Skin epidermis (tissue), 12 donors: ENCODE data around the gene HSBP1L1.
"Not testable (repeated sequence)": the region's sequence is repeated elsewhere in the genome, so short reads cannot be mapped to it uniquely, and the experiment has no call there.

Experiments
- H3K27ac ChIP-seq, 21 experiments: fragments of 200-600 bp; sonication (generic) in 11 of 21; one replicate each; pipeline ENCODE4 v1.5.0; 2020; ENCODE audit warnings: mild to moderate bottlenecking in 3 of 21, inconsistent platforms in 2 of 21, moderate library complexity in 2 of 21
- H3K4me3 ChIP-seq, 7 experiments: fragments of 200-600 bp; sonication (generic) in 2 of 7; one replicate each; pipeline ENCODE4 v1.5.0; 2020; ENCODE audit warnings: inconsistent platforms in 2 of 7, mild to moderate bottlenecking in 2 of 7, moderate library complexity in 1 of 7

The HSBP1L1 gene

DNA sequence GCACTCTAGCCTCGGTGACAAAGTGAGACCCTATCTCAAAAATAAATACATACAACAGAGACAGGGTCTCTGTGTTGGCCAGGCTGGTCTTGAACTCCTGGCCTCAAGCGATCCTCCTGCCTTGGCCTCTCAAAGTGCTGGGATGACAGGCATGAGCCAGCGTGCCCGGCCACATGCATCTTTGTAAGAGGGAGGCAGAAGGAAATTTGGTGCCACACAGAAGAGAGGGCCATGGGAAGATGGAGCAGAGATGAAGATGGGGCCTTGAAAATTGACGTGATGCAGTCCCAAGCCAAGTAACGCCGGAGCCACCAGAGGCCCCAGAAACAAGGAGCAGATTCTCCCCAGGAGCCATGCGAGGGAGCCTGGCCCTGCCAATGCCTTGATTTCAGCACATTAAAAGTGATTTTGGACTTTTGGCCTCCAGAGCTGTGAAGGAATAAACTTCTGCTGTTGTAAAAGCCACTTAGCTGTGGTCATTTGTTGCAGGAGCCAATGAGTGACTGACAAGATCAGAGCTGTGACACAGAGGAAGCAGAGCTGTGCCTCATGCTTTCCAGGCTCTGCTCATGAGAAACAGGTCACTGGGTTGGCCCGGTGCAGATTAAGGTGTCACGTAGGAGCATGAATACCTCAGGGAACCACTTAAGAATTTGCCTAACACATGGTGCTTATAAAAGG is 10.3 kb upstream of the HSBP1L1 start:
- Histone ChIP-seq H3K27ac (peak overlapping the region in 5 of 21 experiments; percentile 6 to 39 (median 26)), H3K4me3 (no peak overlapping the region)

DNA sequence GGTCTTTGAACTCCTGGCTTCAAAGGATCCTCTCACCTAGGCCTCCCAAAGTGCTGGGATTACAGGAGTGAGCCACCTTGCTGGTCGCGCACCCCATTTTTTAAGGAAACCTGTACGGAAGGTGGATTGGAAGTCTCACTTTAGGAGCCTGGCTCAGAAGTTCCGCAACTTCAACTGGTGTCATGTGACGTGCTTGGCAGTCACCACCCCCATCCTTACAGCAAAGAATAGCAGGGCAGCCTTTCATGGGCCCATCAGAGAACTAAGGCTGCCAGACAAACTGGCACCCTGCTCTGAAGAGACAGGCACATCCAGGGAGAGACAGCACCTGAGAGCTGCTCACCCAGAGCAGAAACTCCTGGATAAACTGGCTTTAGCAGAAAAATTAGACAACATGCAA is 9.7 kb upstream of the HSBP1L1 start:
- peak overlapping the region in 6 of 21 experiments; percentile 0 to 39 (median 24) for H3K27ac ChIP-seq
- H3K4me3 ChIP-seq, result no peak overlapping the region

DNA sequence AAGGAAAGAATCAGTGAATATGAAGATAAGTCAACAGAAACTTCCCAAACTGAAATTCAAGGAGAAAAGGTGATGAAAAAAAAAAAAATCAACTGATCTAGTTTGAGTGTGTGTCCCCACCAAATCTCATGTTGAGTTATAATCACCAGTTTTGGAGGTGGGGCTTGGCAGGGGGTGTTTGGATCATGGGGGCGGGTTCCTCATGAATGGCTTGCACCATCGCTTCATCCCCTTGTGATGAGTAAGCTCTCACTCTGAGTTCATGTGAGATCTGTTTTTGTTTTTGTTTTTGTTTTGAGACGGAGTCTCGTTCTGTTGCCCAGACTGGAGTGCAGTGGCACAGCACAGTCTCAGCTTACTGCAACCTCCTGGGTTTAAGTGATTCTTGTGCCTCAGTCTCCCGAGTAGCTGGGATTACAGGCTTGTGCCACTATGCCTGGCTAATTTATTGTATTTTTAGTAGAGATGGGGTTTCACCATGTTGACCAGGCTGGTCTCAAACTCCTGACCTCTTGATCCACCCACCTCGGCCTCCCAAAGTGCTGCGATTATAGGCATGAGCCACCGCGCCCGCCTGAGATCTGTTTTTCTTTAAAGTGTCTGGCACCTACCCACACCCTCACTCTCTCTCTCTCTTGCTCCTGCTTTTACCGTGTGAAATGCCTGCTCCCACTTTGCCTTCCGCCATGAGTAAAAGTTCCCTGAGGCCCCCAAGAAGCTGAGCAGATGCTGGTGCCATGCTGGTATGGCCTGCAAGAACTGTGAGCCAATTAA is 9.0 kb upstream of the HSBP1L1 start:
- H3K27ac ChIP-seq, result peak overlapping the region in 5 of 21 experiments; percentile 14 to 32 (median 23)
- no peak overlapping the region for H3K4me3 ChIP-seq

DNA sequence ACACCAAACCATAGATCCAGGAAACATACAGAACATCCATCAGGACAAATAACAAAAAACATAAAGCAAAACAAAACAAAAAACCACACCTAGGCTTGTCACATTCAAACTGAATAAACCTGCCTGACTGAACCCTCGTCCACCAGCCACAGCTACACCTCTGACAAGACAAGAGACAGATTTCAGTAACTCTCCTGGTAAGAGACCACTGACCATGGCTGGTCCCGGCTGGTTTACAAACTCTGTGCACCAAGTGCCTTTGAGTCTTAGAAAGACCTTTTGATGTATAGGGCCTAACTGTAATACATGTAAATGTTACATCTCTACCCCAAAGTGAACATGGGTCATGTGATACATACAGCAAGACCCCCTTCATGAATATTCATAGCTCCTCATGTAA is 8.2 kb upstream of the HSBP1L1 start:
- Histone ChIP-seq H3K4me3 (no peak overlapping the region), H3K27ac (peak overlapping the region in 2 of 21 experiments; percentile 16 to 19)

DNA sequence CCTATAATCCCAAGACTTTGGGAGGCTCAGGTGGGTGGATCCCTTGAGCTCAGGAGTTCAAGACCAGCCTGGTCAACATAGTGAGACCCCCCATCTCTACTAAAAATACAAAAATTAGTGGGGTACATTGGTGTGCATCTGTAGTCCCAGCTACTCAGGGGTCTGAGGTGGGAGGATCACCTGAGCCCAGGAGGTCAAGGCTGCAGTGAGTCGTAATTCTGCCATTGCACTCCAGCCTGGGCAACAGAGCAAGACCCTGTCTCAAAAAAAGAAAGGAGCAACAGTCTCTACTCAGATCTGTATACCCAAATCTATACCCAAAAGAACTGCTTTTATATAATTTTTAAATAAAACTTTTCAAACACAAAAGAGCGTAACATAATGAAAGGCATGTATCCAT is 5.5 kb upstream of the HSBP1L1 start:
- Histone ChIP-seq H3K4me3 (no peak overlapping the region), H3K27ac (no peak overlapping the region)

DNA sequence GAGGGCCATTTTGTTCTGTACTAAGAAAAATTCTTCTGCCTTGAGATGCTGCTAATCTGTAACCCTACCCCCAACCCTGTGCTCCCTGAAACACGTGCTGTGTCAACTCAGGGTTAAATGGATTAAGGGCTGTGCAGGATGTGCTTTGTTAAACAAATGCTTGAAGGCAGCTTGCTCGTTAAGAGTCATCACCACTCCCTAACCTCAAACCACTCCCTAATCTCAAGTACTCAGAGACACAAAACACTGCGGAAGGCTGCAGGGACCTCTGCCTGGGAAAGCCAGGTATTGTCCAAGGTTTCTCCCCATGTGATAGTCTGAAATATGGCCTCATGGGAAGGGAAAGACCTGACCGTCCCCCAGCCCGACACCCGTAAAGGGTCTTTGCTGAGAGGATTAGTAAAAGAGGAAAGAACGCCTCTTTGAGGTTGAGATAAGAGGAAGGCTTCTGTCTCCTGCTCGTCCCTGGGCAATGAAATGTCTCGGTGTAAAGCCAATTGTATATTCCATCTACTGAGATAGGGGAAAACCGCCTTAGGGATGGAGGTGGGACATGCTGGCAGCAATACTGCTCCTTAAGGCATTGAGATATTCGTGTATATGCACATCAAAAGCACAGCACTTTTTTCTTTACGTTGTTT is 4.2 kb upstream of the HSBP1L1 start:
- peak overlapping the region in 8 of 21 experiments; percentile 26 to 88 (median 66) for H3K27ac ChIP-seq
- H3K4me3 ChIP-seq, result not testable (repeated sequence)

DNA sequence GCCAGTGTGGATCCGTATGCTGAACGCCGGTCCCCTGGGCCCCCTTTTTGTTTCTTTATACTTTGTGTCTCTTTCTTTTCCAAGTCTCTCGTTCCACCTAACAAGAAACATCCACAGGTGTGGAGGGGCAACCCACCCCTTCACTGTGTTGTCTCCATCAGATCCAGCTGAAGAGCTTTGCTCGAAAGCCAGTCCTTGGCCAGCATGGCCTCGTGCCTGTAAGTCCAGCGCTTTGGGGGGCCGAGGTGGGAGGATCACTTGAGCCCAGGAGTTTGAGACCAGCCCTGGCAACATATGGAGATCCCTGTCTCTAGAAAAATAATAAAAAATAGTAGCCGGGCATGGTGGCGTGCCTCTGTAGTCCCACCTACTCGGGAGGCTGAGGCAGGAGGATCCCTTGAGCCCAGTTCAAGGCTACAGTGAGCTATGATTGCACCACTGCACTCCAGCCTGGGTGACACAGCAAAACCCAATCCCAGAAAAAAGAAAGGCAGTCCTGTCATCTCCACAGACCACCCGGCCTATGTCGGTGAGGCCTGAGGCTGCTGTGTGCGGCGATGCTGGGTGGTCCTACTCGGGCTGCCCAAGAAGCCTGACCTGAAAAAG is 3.4 kb upstream of the HSBP1L1 start:
- Histone ChIP-seq H3K4me3 (no peak overlapping the region), H3K27ac (peak overlapping the region in 16 of 21 experiments; percentile 0 to 88 (median 50))

DNA sequence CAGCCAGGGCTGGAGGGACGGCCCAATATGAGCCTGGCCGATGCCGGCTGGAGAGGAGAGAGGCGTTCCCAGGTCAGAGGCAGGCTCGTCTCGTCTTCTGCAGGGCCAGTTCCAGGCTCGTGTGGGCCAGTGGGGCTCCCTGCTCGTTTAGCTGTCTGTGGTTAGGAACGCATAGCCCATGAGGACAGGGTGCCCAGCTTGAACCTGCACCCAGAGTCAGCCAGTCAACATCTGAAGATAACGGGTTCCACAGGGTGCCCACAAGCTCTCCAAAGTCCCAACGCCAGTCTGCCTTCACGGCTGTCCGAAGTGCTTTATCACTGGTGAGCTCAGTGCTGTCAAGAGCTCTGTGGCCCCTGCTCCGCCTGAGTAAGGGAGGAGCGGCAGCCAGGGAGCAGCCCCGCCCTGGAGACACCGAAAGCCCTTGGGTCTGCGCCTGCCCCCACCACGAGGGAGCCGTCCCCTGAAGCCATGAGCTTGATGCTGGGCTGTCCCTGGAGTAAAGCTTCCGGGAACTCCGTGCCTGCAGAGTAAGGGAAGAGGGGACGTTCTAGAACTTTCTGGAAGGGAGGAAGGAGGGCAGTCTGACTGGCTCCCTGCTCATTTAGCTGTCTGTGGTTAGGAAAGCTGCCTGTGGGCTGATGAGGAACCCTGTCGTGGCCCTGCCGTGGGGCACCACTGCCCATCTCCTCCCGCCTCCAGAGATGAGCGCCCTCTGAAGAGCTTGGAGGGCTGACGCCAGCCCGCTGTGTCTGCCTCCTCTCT is 2.7 kb upstream of the HSBP1L1 start:
- Histone ChIP-seq H3K27ac (peak overlapping the region in 19 of 21 experiments; percentile 0 to 88 (median 49)), H3K4me3 (no peak overlapping the region)

DNA sequence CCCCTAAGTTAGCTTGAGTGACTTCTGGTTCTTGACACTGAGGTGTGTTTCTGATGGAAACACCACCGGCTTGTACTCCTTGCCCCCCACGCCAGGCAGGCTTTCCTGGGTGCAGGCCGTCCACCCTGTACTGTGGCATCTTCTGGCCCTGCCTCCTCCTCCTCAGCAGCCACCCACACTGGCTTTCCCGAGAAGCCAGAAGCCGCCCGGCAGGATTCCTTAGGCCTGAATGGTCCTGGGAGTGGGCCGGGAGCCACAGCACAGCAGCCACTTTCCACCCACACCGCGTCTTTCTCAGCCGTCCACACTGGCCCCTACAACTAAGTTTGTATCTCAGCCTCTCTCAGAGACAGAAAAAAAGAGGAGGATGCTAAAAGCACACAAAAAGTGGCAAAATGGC is 2.1 kb upstream of the HSBP1L1 start:
- Histone ChIP-seq H3K27ac (peak overlapping the region in 18 of 21 experiments; percentile 0 to 89 (median 50)), H3K4me3 (no peak overlapping the region)

DNA sequence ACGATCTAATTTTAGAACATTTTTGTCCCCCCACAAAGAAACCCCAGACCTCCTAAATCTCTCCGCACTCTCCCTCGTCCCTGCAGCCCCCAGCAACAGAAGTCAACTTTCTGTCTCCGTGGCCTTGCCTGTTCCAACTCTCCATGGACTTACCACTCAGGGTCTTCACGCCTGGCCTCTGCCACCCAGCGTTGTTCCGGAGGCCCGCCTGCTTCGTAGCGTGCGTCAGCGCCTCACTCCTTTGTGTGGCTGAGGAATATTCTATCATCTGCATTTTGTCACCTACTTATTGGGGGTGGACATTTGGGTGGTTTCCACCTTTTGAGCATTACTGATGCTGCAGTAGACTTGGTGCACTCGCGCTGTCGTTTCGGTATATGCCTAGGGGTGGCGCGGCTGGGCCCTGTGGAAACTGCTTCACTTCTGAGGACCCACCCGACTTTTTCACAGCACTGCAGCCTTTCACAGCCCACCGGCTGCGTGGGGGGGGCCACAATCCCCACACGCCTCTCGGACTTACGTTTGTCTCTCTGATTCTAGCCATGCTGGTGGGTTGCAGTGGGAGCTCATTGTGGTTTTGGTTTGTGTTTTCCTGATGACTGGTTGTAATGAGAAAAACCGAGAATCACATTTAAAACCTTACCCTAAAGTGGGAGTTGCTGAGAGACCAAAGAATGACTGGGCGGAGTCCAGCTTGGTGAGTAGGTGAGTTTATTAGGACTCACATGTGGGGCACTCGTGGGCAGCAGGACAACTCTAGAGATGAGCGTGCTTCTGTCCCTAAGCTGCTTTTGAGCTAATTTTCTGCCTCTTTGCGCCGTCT is 1.4 kb upstream of the HSBP1L1 start:
- H3K4me3 ChIP-seq, result peak overlapping the region in 1 of 7 experiments; percentile 52
- peak overlapping the region in 14 of 21 experiments; percentile 8 to 93 (median 74) for H3K27ac ChIP-seq

DNA sequence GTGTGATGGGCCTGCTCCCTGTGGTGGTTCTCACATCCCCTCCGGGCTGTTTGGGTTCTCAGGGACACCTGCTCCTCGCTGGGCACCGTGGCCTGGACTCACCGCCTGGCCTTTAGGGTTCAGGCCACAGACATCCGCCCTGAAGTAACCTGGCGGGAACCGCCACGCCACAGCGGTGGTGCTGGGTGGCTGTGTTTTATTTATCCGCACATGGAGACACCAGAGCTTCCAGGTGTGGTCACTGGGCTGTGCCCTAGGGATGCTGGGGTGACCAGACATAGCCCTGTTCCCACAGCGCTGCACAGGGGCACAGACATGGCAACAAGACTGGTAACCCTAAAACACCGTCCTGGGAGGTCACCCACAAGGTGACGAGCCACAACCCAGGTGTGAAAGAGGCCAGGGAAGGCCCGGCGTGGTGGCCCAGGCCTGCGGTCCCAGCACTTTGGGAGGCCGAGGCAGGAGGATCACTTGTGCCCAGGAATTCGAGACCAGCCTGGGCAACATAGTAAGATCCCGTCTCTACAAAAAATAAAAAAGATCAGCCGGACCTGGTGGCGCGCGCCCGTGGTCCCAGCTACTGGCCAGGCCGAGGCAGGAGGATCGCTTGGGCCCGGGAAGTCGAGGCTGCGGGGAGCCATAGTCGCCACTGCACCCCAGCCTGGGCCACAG is 649 bp upstream of the HSBP1L1 start:
- Histone ChIP-seq H3K27ac (peak overlapping the region in 18 of 21 experiments; percentile 77 to 96 (median 88)), H3K4me3 (peak overlapping the region; percentile 41 to 70 (median 55))

DNA sequence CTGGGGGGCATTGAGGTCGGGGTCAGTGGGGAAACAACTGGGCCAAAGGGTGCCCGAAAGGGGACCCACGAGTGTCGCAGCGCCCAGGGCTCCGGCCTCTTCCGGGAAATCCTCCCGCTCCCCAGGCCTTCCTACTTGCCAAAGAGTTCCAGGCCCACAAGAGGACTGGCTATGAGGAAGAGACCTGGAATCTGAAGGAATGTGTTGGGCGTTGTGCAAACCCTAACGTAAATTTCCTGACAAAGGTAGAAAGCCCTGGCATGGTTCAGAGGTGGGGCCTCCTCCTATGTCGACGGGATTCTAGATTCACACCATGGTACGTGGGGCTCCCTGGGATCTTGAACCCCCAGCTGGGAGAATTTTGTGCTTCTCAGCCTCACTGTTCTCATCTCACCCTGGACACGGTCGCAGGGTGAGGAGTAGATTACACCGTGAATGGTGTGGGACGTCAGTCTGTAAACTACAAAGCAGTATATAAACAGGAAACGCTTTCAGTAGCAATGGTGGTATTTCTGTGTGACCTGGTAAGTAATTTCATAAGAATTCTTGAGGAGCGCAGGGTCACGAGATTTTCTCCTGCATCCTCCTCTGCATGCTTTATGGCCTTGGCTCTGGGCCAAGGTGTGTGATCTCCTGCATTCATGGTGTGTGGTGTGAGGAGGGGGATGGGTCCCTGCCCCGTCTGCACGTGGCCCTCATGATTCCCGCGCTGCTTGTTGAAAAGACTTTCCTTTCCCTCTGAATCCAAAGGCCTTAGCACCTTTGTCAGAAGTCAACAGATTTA is 868 bp downstream of the HSBP1L1 start:
- peak overlapping the region; percentile 41 to 70 (median 55) for H3K4me3 ChIP-seq
- H3K27ac ChIP-seq, result peak overlapping the region; percentile 57 to 96 (median 88)

DNA sequence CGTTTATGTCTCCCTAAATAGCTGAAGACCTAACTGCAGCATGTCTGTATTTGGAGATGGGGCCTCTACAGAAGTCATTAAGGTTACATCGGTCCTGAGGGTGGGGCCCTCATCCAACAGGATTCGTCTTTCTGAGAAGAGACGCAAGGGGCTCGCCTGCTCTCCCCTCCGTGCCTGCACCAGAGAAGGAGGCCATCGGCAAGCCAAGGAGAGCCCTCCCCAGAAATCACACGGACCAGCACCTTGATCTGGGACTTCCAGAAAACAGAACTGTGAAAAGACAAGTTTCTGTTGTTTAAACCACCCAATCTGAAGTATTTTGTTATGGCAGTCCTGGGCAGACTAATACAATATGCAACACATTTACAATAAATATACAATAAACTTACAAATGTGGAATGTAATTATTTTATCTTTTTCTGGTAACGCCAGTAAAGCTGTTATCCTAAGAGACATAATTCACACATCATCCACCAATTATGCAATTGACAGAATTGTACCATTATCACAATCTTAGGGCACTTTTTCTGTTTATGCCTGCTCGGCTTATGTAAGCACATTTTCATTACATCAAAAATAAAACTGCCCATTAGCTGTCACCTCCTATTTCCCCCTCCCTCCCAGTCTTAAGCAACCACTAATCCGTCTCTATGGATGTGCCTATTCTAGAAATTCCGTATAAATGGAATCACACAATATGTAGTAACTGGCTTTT is 6.1 kb downstream of the HSBP1L1 start:
- Histone ChIP-seq H3K27ac (no peak overlapping the region), H3K4me3 (no peak overlapping the region)

DNA sequence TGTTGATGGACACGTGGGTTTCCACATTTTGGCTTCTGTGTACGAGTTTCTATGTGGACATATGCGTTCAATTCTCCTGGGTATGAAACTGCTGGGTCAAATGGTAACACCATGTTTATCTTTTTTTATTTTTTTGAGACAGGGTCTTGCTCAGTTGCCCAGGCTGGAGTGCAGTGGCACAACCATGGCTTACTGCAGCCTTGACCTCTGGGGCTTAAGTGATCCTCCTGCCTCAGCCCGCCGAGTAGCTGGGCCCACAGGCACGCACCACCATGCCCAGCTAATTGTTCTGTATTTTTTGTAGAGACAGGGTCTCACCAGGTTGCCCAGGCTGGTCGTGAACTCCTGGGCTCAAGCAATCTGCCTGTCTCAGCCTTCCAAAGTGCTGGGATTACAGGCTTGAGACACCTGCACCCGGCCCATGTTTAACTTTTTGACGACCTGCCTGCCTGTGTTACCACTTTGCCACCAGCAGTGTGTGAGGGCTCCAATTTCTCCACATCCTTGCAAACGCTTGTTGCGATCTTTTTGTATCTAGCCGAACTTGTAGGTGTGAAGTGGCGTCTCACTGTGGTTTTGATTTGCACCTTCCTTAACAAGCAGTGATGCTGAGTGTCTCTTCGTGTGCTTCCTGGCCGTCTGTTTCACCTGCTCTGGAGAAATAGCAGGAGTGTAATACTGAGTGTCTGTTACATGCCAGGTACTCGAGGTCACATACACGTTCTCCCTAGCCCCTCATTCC is 6.9 kb downstream of the HSBP1L1 start:
- H3K4me3 ChIP-seq, result no peak overlapping the region

DNA sequence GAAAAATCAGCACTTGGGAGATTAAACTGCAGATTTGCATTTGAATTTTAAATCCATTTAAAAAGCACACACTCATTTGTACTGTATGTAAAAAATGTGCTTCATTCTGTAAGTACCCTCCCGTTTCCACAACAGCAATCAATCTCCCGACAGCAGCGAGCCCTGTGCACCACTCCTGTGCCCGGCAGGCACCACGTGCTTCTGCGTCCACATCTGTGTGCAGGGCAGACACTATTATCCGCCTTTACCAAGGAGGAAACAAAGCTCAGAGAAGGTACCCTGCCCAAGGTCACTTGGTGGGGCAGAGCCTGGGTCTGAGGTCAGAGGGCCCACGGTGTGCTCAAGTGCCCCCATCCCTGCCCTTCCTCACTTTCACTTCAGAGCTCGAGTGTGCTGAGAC is 7.5 kb downstream of the HSBP1L1 start:
- Histone ChIP-seq H3K4me3 (no peak overlapping the region), H3K27ac (no peak overlapping the region)

More for the DNA sequence above, 6.9 kb downstream of the HSBP1L1 start:
- H3K27ac ChIP-seq, result no peak overlapping the region

DNA sequence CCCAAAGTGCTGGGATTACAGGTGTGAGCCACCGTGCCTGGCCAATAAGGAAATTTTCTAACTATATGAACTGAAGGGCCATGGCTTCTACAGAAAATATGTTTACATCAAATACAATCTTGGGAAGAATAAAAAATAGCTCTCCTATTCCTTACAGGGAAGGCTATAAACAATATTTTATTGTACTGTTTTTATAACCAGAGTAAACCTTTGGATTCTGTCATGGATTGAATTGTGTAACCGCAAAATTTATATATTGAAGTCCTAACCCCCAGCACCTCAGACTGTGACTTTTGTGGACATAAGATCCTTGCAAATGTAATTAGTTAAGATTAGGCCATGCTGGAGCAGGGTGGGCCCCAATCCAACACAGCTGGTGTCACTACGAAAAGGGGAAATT is 8.3 kb downstream of the HSBP1L1 start:
- Histone ChIP-seq H3K4me3 (no peak overlapping the region), H3K27ac (no peak overlapping the region)
